ENCODE data around the gene IRX5.
A peak's percentile ranks its signal among the peaks of the same experiment; 100 is the strongest.

Gene IRX5

GRCh38 chr16:54930869-54931119, 129 bp downstream of the IRX5 start:
- H3K4me3 ChIP-seq (ENCODE audit: low read depth, low read length): peak overlapping the region; percentile 71
- TF ChIP-seq CTCF (IDR thresholded peaks at IDR 0.05; ENCODE audit: borderline replicate concordance, insufficient read depth, low read depth, low read length): no peak

- peak overlapping the region; percentile 36 for H3K4me3 ChIP-seq (ENCODE audit: low read depth, low read length)
- no peak for TF ChIP-seq CTCF (IDR thresholded peaks at IDR 0.05; ENCODE audit: borderline replicate concordance, insufficient read depth, low read depth, low read length)
These were observed 702 bp downstream of the IRX5 start for GRCh38 chr16:54931120-54932014.

DNA sequence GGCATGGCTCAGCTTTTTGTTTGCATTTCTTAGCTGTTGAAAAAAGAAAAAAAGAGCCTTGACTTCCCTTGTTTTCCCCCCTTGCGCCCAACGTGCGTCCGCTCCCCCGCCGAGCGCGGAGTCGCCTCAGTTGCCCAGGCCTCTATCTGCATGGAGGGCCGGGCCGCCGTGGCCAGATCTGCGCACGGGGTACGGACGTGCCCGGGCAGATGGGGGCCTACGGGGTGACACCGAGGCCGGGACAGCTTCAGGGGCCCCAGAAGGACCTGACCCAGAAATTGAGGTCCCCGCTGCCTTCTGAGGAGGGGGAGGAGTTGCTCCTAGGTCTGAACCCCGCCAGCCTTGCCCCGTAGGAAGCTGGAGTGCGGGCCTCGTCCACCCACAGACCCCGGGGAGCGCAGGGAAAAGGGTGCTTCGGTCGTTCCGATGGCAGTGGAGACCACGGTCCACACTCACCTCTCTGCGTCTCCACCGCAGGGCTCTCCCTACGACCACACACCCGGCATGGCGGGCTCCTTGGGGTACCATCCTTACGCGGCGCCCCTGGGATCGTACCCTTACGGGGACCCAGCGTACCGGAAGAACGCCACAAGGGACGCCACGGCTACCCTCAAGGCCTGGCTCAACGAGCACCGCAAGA, 1.5 kb downstream of the IRX5 start:
- H3K4me3 ChIP-seq (ENCODE audit: low read depth, low read length): no peak overlapping the region
- no peak for TF ChIP-seq CTCF (IDR thresholded peaks at IDR 0.05; ENCODE audit: borderline replicate concordance, insufficient read depth, low read depth, low read length)

- H3K4me3 ChIP-seq (ENCODE audit: low read depth, low read length): no peak overlapping the region
- TF ChIP-seq CTCF (IDR thresholded peaks at IDR 0.05; ENCODE audit: borderline replicate concordance, insufficient read depth, low read depth, low read length): no peak
These were observed 2.1 kb downstream of the IRX5 start for GRCh38 chr16:54932737-54933254.

GRCh38 chr16:54933281-54934011, 2.8 kb downstream of the IRX5 start:
- no peak overlapping the region for H3K4me3 ChIP-seq (ENCODE audit: low read depth, low read length)
- TF ChIP-seq CTCF (IDR thresholded peaks at IDR 0.05; ENCODE audit: borderline replicate concordance, insufficient read depth, low read depth, low read length): no peak

DNA sequence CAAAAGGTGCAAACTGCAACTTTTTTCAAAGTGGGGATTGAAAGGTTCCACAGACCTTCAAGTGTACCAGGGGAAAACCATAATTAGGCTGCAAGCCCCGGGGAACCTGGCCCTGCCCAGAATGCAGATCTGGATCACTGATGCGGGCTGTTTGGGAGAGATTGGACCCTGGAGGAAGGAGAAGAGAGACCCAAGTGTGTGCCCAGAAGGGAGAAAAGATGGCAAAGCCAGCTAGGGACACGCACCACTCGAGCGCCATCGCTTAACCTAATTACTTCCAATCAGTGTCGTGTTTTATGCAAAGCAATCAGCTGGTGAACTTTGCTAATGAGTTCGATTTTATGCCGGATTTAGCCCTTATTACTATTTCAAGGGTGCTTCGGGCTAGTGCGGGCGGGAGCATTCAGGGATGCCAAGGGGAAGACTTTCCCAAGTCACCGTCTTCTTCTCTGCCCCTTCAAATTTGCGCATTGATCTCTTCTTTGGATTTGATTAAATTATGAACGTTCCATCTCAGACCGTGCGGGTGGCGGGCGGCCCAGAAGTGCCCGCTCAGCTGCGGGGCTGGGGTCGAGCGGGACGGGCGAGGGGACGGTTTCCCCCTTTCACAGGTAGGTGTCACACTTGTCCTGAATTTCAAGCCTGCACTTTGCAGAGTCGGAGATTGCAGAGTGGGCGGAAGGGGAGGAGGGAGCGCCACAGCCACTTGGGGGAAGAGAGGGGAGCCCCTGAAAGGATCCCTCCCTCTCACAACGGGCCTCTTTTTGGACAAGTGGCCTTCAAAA, 4.0 kb downstream of the IRX5 start:
- H3K4me3 ChIP-seq (ENCODE audit: low read depth, low read length): no peak overlapping the region
- no peak for TF ChIP-seq CTCF (IDR thresholded peaks at IDR 0.05; ENCODE audit: borderline replicate concordance, insufficient read depth, low read depth, low read length)

Measured in GM12875 (cell line).